Keratinocyte (primary cell): ENCODE data around the gene RPL13.

Source experiments
- EZH2 ChIP-seq: IDR thresholded peaks from one replicate; pipeline ENCODE4 v1.6.1; 2012; ENCODE audit warnings: inconsistent platforms, mild to moderate bottlenecking, low read length, moderate library complexity
- TF ChIP-seq, protein P1 (sequence below), 3 experiments: IDR thresholded peaks in 1 of 3; conservative IDR thresholded peaks in 1 of 3; optimal IDR thresholded peaks in 1 of 3; 2 replicates in 2 of 3; 3 replicates in 1 of 3; pipeline versions ENCODE3 to v1.5.1; 2011; ENCODE audit warnings: low read length in 3 of 3, mild to moderate bottlenecking in 3 of 3, moderate library complexity in 2 of 3, control low read depth in 1 of 3, inconsistent platforms in 1 of 3; ENCODE audit not compliant: insufficient read depth in 2 of 3; ENCODE audit errors: extremely low read depth in 1 of 3

DNA sequence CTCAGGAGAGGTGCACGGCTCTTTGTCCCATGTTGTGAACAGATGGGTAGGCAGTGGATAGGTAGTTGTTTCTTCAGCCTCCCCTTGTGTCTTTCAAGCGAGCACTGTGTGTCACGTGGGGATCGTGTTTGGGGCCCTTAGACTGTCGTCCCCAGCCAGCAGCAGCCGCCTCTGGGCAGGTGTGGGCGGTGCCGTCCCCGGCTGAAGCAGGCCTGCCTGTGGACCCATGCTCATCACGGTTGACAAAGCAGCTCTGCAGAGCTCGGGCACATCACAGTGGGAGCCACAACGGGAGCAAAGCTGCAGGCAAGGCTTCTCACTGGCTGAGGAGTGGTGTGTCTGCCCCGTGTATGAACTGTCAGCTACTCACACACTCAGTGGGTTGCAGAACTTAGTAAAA, 4.7 kb upstream of the RPL13 start:
- TF ChIP-seq EZH2 = no peak
- TF ChIP-seq, protein P1, sequence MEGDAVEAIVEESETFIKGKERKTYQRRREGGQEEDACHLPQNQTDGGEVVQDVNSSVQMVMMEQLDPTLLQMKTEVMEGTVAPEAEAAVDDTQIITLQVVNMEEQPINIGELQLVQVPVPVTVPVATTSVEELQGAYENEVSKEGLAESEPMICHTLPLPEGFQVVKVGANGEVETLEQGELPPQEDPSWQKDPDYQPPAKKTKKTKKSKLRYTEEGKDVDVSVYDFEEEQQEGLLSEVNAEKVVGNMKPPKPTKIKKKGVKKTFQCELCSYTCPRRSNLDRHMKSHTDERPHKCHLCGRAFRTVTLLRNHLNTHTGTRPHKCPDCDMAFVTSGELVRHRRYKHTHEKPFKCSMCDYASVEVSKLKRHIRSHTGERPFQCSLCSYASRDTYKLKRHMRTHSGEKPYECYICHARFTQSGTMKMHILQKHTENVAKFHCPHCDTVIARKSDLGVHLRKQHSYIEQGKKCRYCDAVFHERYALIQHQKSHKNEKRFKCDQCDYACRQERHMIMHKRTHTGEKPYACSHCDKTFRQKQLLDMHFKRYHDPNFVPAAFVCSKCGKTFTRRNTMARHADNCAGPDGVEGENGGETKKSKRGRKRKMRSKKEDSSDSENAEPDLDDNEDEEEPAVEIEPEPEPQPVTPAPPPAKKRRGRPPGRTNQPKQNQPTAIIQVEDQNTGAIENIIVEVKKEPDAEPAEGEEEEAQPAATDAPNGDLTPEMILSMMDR (optimal IDR thresholded peaks at IDR 0.05 in 1 of 3, IDR thresholded peaks at IDR 0.05 in 1 of 3, conservative IDR thresholded peaks at IDR 0.05 in 1 of 3; ENCODE audit: extremely low read depth in 1 of 3, insufficient read depth in 2 of 3, low read length in 3 of 3) = no peak
